ENCODE measurements around the gene ADAMTS8. TPM values are rescaled to one million over a fixed set of nuclear protein-coding genes. Genes with fewer than 3 reads are reported as not detected.
"Not testable (repeated sequence)": the region's sequence is repeated elsewhere in the genome, so short reads cannot be mapped to it uniquely, and the experiment has no call there.

The ADAMTS8 gene
- total and polyA plus RNA-seq, 2 donors (not counting 1 experiment from before 2014, with no cell fraction given), result 15.0 to 18.8 TPM

GRCh38 chr11:130439876-130440275, 11.5 kb upstream of the ADAMTS8 start:
- no peaks in the 10 kb centered on the region for H3K79me2 ChIP-seq (ENCODE audit: control insufficient read depth, insufficient read depth, low read length)
- peak in 1 of 2 donors; percentile 80 for DNase-seq (ENCODE audit: low read depth in 2 of 2)

GRCh38 chr11:130439160-130439519, 10.7 kb upstream of the ADAMTS8 start:
- Histone ChIP-seq H3K4me3 (replicated peaks in 1 of 4; ENCODE audit: control extremely low read depth in 1 of 4, insufficient read depth in 1 of 4, low read depth in 3 of 4, low read length in 4 of 4) (no peak overlapping the region), H3K4me1 (ENCODE audit: control insufficient read depth, extremely low read depth, insufficient read depth, low read length) (peaks cover 11% of the 10 kb centered on the region), H3K9ac (ENCODE audit: insufficient read depth, low read length) (no peak overlapping the region), H3K27me3 (ENCODE audit: control insufficient read depth, insufficient read depth, low read length) (no peaks in the 10 kb centered on the region), H2AFZ (ENCODE audit: low read length) (no peak overlapping the region), H3K4me2 (ENCODE audit: extremely low read depth, insufficient read depth, low read length) (no peak overlapping the region), H3K27ac (ENCODE audit: insufficient read depth, low read length) (no peak overlapping the region), H3K79me2 (ENCODE audit: control insufficient read depth, insufficient read depth, low read length) (no peaks in the 10 kb centered on the region), H4K20me1 (ENCODE audit: control insufficient read depth, extremely low read depth, insufficient read depth, low read length) (no peaks in the 10 kb centered on the region), H3K9me3 (ENCODE audit: control insufficient read depth, insufficient read depth, low read depth, low read length) (no peaks in the 10 kb centered on the region), H3K36me3 (ENCODE audit: control insufficient read depth, insufficient read depth, low read length) (no peaks in the 10 kb centered on the region)
- TF ChIP-seq, protein P1, sequence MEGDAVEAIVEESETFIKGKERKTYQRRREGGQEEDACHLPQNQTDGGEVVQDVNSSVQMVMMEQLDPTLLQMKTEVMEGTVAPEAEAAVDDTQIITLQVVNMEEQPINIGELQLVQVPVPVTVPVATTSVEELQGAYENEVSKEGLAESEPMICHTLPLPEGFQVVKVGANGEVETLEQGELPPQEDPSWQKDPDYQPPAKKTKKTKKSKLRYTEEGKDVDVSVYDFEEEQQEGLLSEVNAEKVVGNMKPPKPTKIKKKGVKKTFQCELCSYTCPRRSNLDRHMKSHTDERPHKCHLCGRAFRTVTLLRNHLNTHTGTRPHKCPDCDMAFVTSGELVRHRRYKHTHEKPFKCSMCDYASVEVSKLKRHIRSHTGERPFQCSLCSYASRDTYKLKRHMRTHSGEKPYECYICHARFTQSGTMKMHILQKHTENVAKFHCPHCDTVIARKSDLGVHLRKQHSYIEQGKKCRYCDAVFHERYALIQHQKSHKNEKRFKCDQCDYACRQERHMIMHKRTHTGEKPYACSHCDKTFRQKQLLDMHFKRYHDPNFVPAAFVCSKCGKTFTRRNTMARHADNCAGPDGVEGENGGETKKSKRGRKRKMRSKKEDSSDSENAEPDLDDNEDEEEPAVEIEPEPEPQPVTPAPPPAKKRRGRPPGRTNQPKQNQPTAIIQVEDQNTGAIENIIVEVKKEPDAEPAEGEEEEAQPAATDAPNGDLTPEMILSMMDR (conservative IDR thresholded peaks at IDR 0.05 in 1 of 2, IDR thresholded peaks at IDR 0.05 in 1 of 2; ENCODE audit: low read depth in 1 of 2, low read length in 2 of 2), result no peak
- no peak for TF ChIP-seq EZH2 (IDR thresholded peaks at IDR 0.05; ENCODE audit: low read length, missing control alignments)
- DNase-seq (ENCODE audit: low read depth in 2 of 2), result no peak

More at GRCh38 chr11:130439876-130440275, 11.5 kb upstream of the ADAMTS8 start:
- Histone ChIP-seq H4K20me1 (ENCODE audit: control insufficient read depth, extremely low read depth, insufficient read depth, low read length) (no peaks in the 10 kb centered on the region), H3K9me3 (ENCODE audit: control insufficient read depth, insufficient read depth, low read depth, low read length) (no peaks in the 10 kb centered on the region), H3K4me3 (replicated peaks in 1 of 4; ENCODE audit: control extremely low read depth in 1 of 4, insufficient read depth in 1 of 4, low read depth in 3 of 4, low read length in 4 of 4) (no peak overlapping the region), H2AFZ (ENCODE audit: low read length) (no peak overlapping the region), H3K27me3 (ENCODE audit: control insufficient read depth, insufficient read depth, low read length) (no peaks in the 10 kb centered on the region), H3K27ac (ENCODE audit: insufficient read depth, low read length) (no peak overlapping the region), H3K4me1 (ENCODE audit: control insufficient read depth, extremely low read depth, insufficient read depth, low read length) (peaks cover 11% of the 10 kb centered on the region), H3K9ac (ENCODE audit: insufficient read depth, low read length) (no peak overlapping the region), H3K4me2 (ENCODE audit: extremely low read depth, insufficient read depth, low read length) (no peak overlapping the region), H3K36me3 (ENCODE audit: control insufficient read depth, insufficient read depth, low read length) (no peaks in the 10 kb centered on the region)
- TF ChIP-seq EZH2 (IDR thresholded peaks at IDR 0.05; ENCODE audit: low read length, missing control alignments), result no peak
- TF ChIP-seq, protein P1 (conservative IDR thresholded peaks at IDR 0.05 in 1 of 2, IDR thresholded peaks at IDR 0.05 in 1 of 2; ENCODE audit: low read depth in 1 of 2, low read length in 2 of 2), result no peak

- H4K20me1 ChIP-seq (ENCODE audit: control insufficient read depth, extremely low read depth, insufficient read depth, low read length); H3K4me3 ChIP-seq (replicated peaks in 1 of 4; ENCODE audit: control extremely low read depth in 1 of 4, insufficient read depth in 1 of 4, low read depth in 3 of 4, low read length in 4 of 4); H3K9me3 ChIP-seq (ENCODE audit: control insufficient read depth, insufficient read depth, low read depth, low read length); H3K36me3 ChIP-seq (ENCODE audit: control insufficient read depth, insufficient read depth, low read length); H3K27me3 ChIP-seq (ENCODE audit: control insufficient read depth, insufficient read depth, low read length); H2AFZ ChIP-seq (ENCODE audit: low read length); H3K27ac ChIP-seq (ENCODE audit: insufficient read depth, low read length); H3K79me2 ChIP-seq (ENCODE audit: control insufficient read depth, insufficient read depth, low read length); DNase-seq (ENCODE audit: low read depth in 2 of 2); H3K9ac ChIP-seq (ENCODE audit: insufficient read depth, low read length); H3K4me2 ChIP-seq (ENCODE audit: extremely low read depth, insufficient read depth, low read length): not testable (repeated sequence)
- peaks cover 11% of the 10 kb centered on the region for H3K4me1 ChIP-seq (ENCODE audit: control insufficient read depth, extremely low read depth, insufficient read depth, low read length)
Measured at GRCh38 chr11:130438401-130439159, 10.2 kb upstream of the ADAMTS8 start.
